T-helper 2 cell treated with Interferon-gamma antibody and Interleukin-4, amounts not matched to agents 100 ng/mL and 5 ng/mL, for 36 hours (primary cell): ENCODE measurements around the gene ADAMTS19. TPM values are rescaled to one million over a fixed set of nuclear protein-coding genes. Genes with fewer than 3 reads are reported as not detected.
"Not testable (repeated sequence)": the region's sequence is repeated elsewhere in the genome, so short reads cannot be mapped to it uniquely, and the experiment has no call there.

ENCODE experiments used
- intact Hi-C: fragments of 100-400 bp; cut with micrococcal nuclease; formaldehyde crosslinking; loops from one replicate; pipeline ENCODE4 v1.15.1; 2023
- total RNA-seq: library from RNA; stranded (reverse); gene quantifications from 2 replicates; pipeline ENCODE4 v1.2.3, GENCODE V29; 2022

The ADAMTS19 gene
- total RNA-seq, 1 donor from 2014 or later = not detected

DNA sequence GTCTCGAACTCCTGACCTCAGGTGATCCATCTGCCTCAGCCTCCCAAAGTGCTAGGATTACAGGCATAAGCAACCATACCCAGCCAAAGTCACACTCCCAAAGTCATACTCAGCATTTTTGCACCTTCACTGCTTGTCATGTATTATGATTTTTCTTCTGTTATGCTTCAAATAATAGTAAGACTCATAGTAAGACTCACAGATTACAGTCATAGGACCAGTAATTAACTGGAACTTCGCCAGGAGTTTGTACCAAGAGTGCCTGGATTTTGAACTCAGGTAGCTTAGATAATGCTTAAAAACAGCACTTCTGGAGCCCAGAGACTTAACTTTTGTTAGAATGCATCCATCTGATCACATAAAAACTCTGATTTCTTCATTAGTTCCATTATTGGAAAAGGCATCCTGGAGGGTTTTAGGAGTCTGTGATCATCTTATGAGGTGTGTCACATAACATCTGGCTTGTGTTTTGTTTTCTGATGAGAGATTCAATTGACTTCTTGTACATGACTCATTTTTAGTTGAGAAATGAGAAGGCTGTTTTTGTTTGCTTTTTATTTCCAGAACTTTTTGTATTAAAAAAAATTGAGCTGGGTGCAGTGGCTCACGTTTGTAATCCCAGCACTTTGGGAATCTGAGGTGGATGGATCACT is 131.5 kb downstream of the ADAMTS19 start:
- intact Hi-C loops = no loop called here

DNA sequence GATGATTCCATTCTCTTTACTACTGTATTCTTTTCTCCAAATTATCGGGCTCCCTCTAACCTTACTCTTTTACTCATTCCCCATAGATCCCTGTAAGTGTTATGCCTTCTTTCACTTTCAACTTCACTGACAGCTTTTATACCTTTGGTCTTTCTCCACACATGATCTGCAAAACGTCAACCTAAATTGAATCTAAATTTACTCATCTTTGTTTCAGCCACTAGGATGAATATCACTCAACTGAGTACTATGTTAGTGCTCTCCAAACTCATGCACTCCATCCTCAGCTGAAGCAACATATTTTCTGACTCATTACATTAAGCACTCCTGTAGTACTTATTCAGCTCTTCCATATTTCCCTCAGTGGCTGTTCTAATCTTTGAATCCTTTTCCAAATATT is 133.4 kb downstream of the ADAMTS19 start:
- intact Hi-C loops = no loop called here

DNA sequence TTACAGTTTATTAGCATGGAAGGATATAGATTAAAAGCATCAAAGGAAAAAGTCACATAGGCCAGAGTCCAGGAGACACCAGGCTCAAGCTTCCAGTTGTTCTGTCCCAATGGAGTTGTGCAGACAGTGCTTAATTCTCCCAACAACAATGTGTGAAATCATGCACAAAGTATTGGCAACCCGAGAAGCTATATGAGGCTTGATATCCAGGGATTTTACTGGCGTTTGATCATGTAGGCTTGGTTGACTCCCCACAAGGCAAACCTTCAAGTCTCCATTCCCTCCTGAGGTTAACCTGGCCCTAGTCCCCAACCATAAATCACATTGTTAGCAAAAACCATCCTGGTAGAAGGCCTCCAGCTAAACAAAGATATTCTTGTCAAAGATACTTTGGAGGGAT is 141.5 kb downstream of the ADAMTS19 start:
- intact Hi-C loops = no loop called here

DNA sequence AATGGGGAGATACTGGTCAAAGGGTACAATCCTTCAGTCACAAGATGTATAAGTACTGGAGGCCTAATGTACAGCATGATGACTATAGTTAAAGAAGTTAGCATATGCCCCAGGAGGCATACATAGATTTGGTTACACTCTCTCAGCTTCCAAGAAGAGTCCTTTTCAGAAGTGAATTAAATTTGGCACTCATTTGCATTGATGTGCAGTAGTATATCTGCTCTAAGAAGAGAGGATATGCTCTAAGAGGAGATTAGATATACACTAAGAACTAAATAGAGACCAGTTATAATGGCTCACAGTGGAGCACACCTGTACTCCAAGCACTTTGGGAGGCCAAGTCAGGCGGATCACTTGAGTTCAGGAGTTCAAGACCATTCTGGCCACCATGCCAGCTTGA is 148.3 kb downstream of the ADAMTS19 start:
- intact Hi-C loops = no loop called here

DNA sequence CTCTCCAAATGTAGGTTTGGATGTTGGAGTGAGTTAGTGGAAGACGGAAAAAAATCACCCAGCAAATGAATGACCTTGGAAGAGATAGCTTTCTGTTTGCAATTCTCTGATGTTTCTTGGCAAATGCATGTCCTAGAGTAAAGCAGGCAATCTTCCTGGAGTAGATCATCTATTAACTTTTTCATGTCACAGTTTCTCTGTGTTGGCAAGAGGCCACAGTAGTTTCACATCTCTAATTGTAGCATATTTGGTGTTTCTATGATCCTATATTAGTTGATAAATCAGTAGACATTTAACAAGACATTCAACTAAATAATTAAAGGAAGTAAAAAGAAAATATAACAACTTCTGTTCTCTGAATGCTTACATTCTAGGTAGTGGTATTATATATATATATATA is 149.6 kb downstream of the ADAMTS19 start:
- intact Hi-C loops = no loop called here

DNA sequence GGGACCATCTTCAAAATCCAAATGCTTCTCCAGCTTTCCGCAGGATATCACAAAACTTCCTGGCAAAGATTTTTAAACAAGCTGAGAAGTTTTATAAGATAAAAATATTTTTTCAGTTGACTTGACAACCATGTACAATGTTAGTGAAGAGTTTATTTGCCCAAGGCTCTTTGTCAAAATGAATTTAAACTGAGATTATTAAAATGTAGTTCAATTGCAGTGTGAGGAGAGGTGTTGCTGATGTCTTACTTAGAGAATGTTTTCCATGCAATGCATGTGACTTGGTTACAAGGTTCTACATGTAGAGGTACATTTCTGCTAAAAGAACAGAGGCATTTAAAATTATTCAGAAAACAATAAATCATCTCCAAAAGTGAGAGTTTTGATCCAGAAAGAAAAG is 156.4 kb downstream of the ADAMTS19 start:
- intact Hi-C loops = no loop called here

DNA sequence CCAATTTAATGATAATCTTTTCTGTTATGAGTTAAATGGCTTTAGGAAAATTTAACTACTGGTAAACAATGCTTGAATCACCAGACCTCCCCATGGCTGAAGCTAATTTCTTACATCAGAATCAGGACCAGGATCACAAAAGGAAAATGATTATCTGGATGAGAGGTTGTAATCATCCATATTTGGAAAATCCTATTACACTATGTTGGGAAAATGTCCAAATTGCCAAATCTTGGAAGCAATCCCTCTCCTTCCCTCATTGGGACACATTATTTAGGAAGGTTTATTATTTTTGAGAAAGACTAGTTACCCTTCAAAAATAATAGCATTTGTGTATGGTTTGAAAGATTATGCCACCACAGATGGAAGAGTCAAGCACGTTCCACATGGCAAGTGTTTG is 157.1 kb downstream of the ADAMTS19 start:
- intact Hi-C loops = no loop called here

DNA sequence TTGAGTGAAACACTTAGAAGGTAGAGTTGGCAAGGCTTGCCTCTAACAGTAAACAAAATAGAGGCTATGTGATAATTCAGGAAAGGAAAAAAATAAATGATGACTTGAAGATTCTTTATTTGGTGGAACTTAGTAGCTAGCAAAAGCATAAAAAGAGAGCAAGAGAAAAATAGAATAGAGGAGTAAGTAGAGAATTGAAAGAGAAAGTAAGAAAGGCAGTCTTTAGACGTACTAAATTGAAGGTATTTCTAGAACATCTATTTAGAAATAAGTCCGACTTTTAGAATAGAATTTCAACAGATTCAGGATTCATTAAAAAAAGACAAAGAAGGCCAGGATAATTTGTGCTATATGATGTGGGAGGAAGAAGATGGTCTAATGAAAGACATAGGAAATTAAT is 159.7 kb downstream of the ADAMTS19 start:
- intact Hi-C loops = no loop called here

DNA sequence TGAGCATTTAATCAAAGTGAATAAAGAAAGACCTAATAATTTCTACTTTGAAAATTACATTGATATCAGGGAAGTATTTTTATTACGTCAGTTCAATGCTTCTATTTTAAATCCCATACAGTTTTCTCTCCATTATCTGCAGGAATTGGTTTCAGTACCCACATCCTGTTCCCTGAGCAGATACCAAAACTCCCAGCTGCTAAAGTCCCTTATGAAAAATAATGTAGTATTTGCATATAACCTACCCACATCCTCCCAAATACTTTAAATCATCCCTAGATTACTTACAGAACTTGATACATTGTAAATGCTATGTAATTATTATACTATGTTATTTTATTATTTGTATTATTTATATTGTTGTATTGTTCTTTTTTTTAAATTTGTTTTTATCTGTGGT is 162.4 kb downstream of the ADAMTS19 start:
- intact Hi-C loops = no loop called here

DNA sequence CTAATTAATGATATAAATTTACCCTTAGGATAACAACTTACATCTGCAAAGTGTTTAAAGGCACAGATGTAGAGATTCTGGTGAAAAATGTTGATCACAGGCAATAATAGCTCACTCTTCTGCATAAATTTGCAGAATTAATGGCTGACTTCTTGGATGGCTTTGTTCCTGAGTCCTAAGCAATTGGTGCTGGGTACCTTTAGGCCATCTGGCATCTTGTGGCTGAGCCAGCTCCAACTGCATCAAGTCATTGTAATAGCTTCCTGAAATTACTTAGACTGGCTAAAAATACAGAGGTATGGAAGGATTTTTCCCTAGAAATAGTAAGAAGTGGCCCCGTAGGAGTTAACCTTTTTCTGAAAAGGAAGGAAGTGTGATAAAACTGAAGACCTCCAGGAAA is 169.5 kb downstream of the ADAMTS19 start:
- intact Hi-C loops = no loop called here

DNA sequence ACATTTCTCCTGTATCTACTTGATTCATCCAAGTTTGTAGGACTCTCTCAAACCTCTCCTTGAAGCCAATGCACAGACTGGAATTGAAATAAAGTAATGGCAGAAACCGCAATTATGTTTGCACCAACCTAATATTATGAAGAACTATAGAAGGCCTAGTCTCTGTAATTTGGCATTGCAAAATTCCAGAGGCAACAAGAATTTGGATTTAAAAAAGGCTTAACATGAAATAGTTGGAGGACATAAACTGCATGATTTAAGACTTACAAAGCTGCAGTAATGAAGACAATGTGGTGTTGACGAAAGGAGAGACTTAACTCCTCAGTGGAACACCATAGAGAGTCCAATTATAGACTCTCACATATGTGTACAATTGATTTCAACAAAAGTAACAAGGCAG is 170.0 kb downstream of the ADAMTS19 start:
- intact Hi-C loops = no loop called here

DNA sequence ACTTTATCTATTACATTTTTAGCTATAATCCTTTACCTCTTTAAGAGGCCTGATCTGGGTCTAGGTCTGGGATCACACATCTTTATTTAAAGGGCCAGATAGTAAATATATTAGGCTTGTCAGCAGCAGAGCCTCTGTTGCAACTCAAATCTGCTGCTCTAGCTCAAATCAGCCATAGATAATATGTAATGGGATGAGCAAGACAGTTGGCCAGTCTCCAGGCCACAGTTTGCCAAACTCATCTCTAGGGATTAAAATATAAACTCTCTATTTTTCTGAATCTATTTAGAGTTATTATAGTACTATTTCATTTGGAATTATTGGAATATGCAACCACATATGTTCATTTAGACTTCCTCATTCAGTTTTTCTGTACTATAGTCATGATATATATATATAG is 171.9 kb downstream of the ADAMTS19 start:
- intact Hi-C loops = no loop called here

DNA sequence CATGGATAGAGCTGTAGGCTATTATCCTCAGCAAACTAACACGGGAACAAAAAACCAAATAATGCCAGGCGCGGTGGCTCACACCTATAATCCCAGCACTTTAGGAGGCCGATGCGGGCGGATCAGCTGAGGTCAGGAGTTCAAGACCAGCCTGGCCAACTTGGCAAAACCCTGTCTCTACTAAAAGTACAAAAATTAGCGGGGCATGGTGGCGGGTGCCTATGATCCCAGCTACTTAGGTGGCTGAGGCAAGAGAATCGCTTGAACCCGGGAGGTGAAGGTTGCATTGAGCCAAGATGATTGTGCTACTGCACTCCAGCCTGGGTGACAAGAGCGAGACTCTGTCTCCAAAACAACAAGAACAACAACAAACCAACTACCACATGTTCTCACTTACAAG is 177.4 kb downstream of the ADAMTS19 start:
- intact Hi-C loops = not testable (repeated sequence)

DNA sequence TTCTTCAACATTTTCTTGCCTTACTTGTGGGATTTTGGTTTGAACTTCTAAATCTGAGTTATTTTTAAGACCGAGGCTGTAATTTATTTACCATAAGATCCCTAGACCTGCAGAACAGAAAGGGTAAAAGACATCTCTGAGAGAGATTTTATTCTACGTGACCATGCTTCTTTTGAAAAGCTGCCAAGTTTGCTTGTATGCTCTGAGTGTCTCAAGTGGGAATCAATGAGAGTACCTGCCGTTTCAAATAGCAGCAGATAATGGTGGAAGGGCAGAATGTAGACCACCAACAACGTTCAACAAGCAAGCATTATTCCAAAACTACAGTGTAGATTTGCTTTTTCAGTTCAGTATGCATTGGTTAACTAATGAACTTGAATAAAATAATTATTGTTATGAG is 179.2 kb downstream of the ADAMTS19 start:
- intact Hi-C loops = no loop called here

DNA sequence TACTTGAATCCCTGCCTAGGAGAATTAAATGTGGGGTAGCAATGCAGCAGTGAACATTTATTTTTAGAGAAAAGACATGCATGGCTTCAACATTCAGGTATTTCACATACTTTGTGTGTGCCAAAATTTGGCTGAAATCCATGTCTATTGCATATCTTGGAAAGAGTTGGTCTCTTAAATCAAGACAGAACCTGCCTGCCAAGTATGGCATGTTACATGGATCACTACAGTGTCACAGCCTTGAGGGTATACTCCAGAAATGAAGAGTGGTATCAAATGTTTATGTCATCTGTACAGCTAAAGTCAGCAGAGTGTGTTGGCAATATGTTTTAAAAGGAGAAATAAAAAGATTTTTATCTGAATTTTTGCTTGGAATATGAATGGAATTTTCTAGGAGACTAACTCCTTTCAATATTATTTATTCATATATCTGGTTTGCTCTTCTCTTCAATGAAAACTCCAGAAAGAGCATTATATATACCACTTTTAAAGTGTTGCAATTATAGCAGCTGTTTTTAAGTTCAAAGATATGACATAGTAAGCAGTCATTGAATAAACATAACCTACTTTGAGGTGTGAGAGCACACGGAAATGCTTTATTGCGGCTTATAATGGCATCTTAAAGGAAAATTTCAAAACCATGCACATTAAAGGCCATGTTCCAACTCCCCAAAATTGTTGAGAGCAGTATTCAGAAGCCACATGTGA is 192.4 kb downstream of the ADAMTS19 start:
- intact Hi-C loops = no loop called here

DNA sequence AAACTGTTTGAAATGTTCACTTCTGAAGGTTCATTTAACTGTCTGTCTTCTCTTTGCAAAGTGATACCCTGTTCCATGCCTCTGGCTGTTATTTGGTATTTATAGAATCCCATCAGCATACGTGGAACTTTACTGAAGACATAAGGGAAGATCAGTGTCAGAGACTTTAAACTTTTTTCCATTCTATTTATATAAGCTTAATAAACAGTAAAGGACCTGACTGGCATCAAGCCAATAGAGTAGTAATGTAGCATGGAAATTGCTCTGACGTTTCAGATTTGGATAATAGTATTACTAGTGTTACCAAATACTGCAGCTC is 192.9 kb downstream of the ADAMTS19 start:
- intact Hi-C loops = no loop called here

DNA sequence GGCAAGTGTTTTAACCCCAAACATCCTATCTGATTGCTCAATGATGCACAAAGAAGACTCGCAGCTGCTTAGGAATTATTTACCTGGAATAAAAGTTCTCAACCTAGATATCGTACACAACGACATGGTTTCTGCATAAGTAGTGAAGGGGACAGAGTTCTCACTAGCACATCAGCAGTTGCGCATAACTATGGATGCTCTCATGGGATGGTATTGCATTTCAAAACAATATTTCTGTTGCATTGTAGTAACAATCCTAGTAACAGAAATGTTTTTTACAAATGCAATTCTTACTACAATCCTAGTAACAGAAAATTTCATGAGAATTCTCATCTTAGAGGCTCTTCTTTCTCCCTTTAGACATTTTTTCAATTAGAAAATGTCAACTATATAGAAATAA is 193.3 kb downstream of the ADAMTS19 start:
- intact Hi-C loops = no loop called here

DNA sequence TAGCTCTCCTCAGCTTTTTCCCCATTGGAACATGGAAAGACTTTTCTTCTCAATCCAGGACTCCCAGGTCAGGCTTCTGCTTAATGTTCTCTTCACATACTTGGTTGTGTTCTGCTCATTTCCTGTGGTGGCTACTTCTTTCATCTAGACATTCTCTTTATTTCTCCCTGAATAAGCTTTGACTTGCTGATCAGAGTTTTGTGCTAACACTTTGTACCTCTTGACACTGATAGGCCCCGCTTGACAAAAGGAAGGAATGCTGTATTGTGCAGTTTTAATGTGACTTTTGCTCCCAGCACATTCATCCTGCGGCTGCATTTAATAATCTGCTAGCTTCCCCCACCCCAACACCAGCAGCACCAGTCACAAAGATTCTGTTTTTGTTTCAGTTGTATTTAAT is 196.9 kb downstream of the ADAMTS19 start:
- intact Hi-C loops = no loop called here

DNA sequence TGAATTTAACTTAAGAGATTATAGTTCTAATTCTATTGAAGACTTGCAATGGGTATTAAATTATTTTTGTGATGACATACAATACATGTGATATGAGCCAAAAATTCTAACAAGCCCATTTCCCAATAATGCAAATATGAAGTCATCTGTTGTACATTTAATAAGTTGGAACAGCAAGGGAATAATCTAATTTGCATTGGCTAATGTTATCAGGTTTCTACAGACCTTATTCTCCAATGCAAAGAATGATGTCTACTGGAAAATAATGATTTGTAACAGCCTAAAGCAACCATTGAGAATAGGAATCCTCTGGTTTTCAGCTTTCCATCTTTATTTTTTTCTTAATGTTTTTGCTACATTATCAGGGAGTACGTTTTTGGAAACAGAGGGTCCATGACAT is 198.7 kb downstream of the ADAMTS19 start:
- intact Hi-C loops = no loop called here

DNA sequence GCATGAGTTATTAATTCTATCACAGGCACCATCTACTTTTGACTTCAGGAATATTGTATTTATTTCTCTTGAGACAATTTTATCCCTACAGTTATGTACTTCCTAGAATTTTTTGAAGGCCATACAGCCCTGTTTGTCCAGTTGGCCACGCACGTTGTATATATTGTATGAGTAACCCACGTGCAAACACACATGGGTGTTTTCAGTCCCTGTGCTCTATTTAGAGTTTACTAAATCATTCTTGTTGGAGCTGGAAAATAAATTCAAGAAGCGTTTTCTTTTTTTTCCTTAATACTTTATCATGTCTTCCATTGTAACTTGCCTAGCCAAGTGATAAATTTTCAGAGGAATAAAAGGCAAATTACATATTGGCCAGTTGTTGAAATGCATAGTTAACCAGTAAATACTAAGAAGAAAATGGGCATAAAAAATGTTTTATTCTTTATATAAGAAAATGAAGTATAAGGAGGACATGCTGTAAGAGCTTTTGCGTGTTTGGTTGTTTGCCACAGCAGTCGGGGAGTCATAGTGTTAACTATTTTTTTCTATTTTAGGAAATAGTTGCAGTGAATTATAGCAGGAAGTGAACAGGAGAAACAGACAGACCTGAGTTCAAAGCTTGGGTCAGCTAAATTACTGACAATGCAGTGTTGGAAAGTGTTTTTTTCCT is 201.4 kb downstream of the ADAMTS19 start:
- intact Hi-C loops = no loop called here

DNA sequence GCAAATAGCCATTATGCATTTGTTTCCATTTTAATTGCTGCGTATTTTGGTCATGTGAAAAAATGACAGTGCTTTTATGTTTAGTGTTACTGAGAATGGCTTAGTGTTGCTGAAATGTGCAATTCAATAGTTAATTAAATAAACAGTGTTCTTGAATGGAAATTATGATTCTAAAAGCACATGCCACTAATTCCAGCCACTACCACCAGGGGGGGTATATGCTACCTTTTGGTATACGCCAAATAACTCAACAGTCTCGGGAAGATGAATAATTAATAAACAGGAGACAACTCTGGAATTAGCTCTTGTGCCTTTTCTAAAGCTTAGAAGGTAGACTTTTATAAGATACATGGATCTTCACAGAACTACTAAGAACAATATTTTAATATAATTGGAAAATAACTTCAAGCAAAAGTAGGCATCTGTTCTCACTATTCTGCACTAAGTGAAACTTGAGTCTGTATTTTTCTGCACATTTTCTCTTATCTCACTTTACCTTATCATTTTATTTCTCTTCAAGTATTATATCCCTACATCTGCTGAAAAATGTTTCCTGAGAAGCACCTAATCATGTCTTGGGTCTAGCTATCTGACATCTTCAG is 204.3 kb downstream of the ADAMTS19 start:
- intact Hi-C loops = loop anchor here (1.0 kb wide), 1 partner anchor 104 kb away; no protein-coding TSS in a partner anchor

DNA sequence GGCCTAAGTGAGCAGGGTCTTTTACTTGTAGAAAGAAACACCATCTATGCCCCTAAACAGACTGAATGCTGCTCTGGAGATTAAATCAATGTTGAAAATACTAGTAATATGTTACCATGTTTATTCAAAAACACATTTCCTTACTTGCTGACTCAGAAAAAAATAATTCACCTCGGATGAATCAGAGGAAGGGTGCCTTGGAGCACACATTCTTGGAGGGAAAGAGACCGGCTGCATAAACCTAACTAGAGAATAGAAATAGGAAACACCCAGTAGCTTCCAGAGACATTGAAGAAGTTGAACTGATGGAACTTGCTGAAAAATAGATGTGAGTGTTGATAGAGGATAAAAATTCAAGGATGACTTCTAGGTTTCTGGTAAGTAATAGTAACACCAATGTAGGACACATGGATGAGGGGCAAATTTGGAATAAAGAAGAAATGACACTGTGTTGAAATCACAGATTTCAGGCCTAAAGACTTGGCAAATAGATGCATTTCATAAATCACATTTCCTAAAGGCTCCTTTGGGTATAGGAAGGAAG is 210.9 kb downstream of the ADAMTS19 start:
- intact Hi-C loops = no loop called here
